ENCODE data around the gene RASSF6.

The RASSF6 gene

DNA sequence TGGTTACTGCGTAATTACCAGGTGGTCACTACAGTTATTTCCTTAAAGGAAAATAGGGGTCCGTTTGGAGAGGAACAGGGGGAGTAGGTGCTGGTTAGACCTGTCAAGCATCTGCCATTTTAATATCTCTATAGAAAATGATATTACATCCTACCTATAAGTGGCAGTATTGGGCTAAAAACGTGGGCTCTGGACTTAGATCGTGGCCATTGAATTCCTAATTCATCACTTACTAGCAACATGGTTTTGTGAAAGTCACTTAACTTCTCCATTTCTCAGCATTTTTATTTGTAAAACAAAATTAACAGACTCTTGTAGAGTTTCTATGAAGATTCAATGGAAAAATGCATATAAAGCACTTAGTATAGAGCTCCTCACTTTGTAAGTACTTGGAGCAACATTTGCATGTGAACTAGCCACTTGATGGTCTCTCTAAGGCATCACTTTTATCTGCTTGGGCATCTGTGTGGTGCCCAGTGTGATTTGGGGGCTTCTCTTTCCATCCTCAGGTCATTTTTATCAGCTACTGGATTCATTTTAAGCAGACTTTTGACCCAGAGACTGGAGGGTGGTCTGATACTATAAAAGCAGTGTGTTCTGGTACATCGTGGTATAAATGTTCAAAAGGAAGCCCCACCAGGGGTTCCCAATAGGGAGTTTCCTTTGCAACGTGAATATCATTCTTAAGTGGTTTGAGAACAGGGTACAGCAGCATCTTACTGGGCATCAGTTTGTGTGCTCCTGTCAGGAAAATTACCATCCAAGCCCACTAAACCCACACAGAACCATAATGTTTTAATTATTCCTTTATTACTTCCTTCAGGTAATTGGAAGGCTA lies 42.7 kb upstream of the RASSF6 start:
- DNase-seq = no peak
- no peak overlapping the region for H3K4me3 ChIP-seq (ENCODE audit: low read depth, low read length)
- H3K9me3 ChIP-seq (ENCODE audit: severe bottlenecking) = no peaks in the 10 kb centered on the region
- TF ChIP-seq, protein P1, sequence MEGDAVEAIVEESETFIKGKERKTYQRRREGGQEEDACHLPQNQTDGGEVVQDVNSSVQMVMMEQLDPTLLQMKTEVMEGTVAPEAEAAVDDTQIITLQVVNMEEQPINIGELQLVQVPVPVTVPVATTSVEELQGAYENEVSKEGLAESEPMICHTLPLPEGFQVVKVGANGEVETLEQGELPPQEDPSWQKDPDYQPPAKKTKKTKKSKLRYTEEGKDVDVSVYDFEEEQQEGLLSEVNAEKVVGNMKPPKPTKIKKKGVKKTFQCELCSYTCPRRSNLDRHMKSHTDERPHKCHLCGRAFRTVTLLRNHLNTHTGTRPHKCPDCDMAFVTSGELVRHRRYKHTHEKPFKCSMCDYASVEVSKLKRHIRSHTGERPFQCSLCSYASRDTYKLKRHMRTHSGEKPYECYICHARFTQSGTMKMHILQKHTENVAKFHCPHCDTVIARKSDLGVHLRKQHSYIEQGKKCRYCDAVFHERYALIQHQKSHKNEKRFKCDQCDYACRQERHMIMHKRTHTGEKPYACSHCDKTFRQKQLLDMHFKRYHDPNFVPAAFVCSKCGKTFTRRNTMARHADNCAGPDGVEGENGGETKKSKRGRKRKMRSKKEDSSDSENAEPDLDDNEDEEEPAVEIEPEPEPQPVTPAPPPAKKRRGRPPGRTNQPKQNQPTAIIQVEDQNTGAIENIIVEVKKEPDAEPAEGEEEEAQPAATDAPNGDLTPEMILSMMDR (IDR thresholded peaks at IDR 0.05; ENCODE audit: low read depth, low read length) = no peak
- no peaks in the 10 kb centered on the region for H3K36me3 ChIP-seq
- H3K27me3 ChIP-seq (ENCODE audit: insufficient read depth, low read depth, severe bottlenecking) = no peaks in the 10 kb centered on the region
- H3K27ac ChIP-seq = no peak overlapping the region

DNA sequence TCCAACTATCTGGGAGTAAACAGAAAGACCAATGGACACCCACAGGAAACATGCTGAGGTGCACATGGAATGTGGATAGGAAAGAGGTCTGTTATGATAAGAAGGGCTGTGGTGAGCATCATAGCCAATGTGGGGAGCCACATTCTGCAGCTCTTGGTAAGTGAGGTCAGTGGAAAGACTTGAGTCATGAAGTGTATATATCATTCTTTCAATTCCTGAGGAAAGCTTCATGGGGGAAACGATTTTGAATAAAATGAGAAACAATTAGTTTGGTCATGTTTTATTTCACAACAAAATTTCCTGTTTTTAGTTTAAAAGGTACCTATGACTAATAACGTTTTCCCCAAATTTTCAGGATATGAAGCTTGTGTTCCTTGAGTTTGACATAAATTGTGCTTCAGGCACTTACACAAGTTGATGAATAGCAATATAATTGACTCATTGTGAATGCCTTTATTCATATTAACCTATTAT lies 41.4 kb upstream of the RASSF6 start:
- Histone ChIP-seq H3K27me3 (ENCODE audit: insufficient read depth, low read depth, severe bottlenecking) (no peaks in the 10 kb centered on the region), H3K27ac (no peak overlapping the region), H3K36me3 (no peaks in the 10 kb centered on the region), H3K4me3 (ENCODE audit: low read depth, low read length) (no peak overlapping the region), H3K9me3 (ENCODE audit: severe bottlenecking) (no peaks in the 10 kb centered on the region)
- DNase-seq = no peak
- TF ChIP-seq, protein P1 (IDR thresholded peaks at IDR 0.05; ENCODE audit: low read depth, low read length) = no peak

DNA sequence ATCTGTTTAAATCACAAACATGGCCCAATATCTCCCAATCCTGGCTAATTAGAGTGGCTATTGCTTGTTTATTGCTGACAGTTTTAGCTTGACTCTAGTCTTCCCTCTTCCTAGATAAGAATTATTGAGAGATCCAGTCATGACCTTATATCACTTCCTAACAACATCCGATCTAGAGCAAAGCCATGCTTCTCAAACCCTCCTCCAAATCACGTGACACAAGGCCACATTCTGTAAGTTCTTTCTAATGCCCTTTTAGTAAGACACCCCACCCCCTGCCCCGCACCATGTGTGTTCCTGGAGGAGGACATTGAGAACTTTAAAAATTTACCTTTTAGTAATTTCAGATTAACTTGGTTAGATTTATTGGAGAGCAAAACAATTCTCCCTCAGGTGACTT lies 40.6 kb upstream of the RASSF6 start:
- H3K4me3 ChIP-seq (ENCODE audit: low read depth, low read length) = no peak overlapping the region
- TF ChIP-seq, protein P1 (IDR thresholded peaks at IDR 0.05; ENCODE audit: low read depth, low read length) = no peak
- no peak overlapping the region for H3K27ac ChIP-seq
- DNase-seq = no peak
- no peaks in the 10 kb centered on the region for H3K27me3 ChIP-seq (ENCODE audit: insufficient read depth, low read depth, severe bottlenecking)
- no peaks in the 10 kb centered on the region for H3K9me3 ChIP-seq (ENCODE audit: severe bottlenecking)
- H3K36me3 ChIP-seq = no peaks in the 10 kb centered on the region

DNA sequence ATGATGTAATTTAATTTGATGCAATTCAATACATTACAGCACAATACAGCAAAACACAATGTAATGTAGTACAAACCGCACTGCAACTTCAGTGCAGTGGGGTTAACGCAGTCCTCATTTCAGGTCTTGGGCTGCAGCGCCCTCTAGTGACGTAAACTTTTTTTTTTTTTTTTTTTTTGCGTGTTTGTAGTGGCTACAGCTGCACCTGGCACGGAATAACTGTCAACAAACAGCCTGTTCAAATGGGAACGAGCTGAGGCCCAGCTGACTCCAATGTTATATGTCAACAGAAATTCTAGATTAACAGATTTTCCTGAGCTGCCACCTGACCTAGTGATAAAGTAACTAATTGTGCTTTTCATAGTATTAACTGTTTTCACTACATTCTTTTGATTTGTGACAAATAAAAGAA lies 33.5 kb upstream of the RASSF6 start:
- Histone ChIP-seq H3K4me3 (ENCODE audit: low read depth, low read length) (no peak overlapping the region), H3K27ac (no peak overlapping the region), H3K9me3 (ENCODE audit: severe bottlenecking) (no peaks in the 10 kb centered on the region), H3K27me3 (ENCODE audit: insufficient read depth, low read depth, severe bottlenecking) (no peaks in the 10 kb centered on the region), H3K36me3 (no peaks in the 10 kb centered on the region)
- peak; percentile 11 for DNase-seq
- TF ChIP-seq, protein P1 (IDR thresholded peaks at IDR 0.05; ENCODE audit: low read depth, low read length) = peak; percentile 35; the same call in 1 of the 2 replicates

DNA sequence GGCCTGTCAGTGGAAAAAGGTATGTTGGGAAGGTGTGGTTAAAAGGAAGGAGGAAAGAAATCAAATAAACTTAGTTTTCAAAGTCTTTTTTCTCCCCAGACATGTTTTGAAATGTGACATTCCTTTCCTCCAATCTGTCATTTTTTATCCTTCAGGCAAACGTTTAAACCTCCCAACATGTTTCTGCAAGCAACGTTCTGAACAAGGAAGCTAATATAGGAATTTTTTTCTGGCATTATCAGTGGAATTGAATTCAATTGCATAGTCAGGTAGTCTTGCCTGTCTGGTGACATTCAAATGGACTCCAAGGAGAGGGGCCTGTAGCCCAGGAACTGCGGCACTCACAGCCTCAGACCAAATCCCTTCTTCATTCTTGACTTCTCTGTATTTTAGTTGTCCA lies 30.0 kb upstream of the RASSF6 start:
- Histone ChIP-seq H3K27me3 (ENCODE audit: insufficient read depth, low read depth, severe bottlenecking) (no peaks in the 10 kb centered on the region), H3K4me3 (ENCODE audit: low read depth, low read length) (no peak overlapping the region), H3K27ac (no peak overlapping the region), H3K36me3 (no peaks in the 10 kb centered on the region), H3K9me3 (ENCODE audit: severe bottlenecking) (no peaks in the 10 kb centered on the region)
- TF ChIP-seq, protein P1 (IDR thresholded peaks at IDR 0.05; ENCODE audit: low read depth, low read length) = no peak
- no peak for DNase-seq
